Inferior parietal cortex (tissue), 1 donor: ENCODE results near the gene LINGO3.

Source experiments
- DNase-seq: peaks from one replicate; pipeline ENCODE4 v3.0.0-alpha.2; 2016; ENCODE audit errors: extremely low spot score

Gene LINGO3

DNA sequence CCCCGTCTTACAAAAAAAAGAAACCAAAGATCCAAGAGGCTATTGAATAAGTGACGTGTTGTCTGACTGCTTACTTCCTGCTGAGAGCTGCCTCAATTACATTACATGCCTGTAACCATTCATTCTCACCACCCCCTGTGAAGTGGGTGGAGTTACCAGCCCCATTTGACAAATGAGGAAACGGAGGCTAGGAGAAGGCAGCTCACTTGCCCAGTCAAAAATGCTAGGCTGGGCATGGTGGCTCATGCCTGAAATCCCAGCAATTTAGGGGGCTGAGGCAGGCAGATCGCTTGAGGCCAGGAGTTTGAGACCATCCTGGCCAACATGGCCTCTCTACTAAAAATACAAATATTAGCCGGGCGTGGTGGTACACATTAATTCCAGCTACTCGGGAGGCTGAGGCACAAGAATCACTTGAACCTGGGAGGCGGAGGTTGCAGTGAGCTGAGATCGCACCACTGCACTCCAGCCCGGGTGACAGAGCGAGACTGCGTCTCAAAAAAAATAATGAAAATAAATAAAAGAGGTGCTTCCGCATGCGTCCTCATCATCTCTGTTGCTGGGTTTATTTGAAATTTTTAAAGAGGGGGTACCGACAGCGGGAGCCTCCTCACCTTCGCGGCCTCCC, 19.9 kb upstream of the LINGO3 start:
- DNase-seq: no peak

DNA sequence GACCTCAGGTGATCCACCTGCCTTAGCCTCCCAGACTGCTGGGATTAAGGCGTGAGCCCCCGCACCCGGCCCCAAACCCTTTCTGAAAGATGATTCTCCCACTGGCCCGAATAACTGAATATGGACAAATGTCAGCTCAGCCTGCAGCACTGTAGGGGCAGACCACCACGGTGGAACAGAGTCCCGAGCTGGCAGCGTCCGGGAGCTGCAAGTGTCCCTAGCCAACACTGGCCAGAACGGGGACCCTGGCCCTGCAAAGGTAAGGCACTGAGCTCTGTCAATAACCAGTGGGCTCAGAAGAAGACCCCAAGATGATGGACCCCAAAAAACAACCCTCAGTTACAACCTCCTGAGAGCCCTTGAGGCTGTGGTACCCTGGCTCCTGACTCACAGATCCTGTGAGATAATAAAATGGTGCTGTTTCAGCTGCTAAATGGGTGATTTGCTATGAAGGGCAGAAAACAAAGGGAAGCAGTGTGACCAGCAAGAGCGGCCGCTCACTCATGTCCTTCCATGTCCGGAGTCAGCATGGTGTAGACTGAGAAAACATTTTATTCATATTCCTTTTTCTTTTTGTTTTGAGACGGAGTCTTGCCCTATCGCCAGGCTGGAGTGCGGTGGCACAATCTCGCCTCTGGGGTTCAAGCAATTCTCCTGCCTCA, 18.9 kb upstream of the LINGO3 start:
- no peak for DNase-seq

DNA sequence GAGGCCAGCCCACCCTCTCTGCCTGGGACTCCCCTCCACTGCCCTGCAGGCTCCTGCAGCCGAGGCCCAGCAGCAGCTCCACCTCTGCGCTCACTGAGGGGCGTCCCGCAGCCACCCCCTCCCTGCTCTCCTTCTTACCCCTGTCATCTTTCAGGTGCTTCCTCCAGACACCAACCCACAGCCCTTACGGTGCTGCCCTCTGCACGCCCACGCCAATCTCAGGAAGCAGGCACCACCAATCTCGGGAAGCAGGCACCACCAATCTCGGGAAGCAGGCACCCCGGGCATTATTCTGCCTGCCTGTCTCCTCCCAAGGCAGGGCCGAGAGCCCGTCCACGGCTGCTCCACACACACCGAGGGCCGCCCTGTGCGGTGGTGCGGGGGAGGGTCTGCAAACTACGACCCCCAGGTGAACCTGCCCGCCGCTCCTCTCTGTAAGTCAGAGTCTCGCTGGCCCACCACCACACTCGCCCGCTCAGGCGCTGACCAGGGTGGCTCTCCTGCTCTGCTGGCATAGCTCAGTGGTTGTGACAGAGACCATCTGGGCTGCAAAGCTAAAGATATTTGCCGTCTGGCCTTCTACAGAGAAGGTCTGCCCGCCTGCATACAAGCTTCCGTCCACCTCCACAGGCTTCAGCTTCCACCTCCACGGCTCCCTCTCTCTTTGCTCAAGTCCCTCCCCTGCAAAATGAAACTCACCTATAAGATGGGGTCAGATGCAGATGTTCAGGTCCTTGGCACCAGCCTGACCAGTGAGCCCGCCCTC, 17.5 kb upstream of the LINGO3 start:
- no peak for DNase-seq

- DNase-seq: no peak
These were observed 16.4 kb upstream of the LINGO3 start for GRCh38 chr19:2324220-2324948.

GRCh38 chr19:2323707-2324106, 15.8 kb upstream of the LINGO3 start:
- DNase-seq: no peak

- no peak for DNase-seq
These were observed 13.8 kb upstream of the LINGO3 start for GRCh38 chr19:2321565-2322283.

GRCh38 chr19:2320939-2321338, 13.0 kb upstream of the LINGO3 start:
- DNase-seq: no peak

DNA sequence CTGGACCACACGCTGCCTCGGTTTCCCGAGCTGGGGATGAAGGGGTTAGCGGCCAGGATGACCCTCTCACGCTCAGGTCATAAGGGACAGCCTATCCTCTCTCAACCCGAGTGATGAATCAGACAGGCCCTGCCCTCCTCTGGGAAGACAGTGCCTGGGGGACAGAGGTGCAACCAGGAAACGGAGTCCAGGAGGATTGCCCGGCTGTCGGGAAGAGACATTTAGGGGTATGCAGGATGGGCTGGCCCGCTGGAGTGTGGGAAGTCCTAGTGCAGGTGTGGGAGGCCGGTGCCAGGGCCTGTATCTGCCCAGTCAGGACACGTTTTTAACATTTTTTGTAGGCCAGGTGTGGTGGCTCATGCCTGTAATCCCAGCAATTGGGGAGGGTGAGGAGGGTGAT, 12.1 kb upstream of the LINGO3 start:
- DNase-seq: no peak

GRCh38 chr19:2319551-2319950, 11.6 kb upstream of the LINGO3 start:
- no peak for DNase-seq

DNA sequence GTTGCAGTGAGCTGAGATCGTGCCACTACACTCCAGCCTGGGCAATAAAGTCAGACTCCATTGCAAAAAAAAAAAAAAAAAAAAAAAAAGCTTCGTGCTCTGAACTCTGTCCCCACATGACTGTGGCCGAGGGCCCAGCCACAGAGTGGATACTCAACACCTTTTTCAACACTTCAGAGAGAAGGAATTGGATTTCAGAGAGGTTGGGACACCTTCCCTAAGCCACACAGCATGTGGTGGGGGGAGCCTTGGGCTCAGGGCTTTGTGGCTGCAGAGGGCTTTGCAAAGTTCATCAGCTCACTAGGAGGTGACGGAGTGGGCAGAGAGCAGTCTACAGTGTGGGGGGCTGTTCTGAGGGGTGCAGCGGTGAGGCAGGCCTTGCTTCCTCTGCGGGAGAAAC, 11.0 kb upstream of the LINGO3 start:
- no peak for DNase-seq

- no peak for DNase-seq
These were observed 9.8 kb upstream of the LINGO3 start for GRCh38 chr19:2317756-2318155.

DNA sequence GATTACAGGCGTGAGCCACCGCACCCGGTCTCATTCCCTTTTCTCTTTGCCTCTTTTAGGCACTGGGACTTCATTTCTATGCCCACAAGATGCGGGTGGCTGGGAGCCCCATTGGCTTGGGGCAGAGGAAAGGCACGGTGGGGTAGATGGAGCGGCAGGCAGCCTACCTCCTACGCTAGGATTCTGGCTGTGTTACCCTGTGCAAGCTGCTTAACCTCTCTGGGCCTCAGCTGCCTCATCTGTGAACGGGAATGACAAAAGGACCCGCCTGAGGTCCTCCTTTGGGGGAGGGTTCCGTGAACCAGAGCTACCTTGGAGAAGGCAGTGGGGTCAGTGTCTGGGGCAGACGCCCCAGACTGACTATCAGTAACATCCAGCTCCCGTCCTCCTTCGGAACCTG, 9.3 kb upstream of the LINGO3 start:
- DNase-seq: no peak

GRCh38 chr19:2315818-2316353, 7.9 kb upstream of the LINGO3 start:
- DNase-seq: peak; percentile 62

GRCh38 chr19:2315121-2315817, 7.3 kb upstream of the LINGO3 start:
- DNase-seq: no peak

DNA sequence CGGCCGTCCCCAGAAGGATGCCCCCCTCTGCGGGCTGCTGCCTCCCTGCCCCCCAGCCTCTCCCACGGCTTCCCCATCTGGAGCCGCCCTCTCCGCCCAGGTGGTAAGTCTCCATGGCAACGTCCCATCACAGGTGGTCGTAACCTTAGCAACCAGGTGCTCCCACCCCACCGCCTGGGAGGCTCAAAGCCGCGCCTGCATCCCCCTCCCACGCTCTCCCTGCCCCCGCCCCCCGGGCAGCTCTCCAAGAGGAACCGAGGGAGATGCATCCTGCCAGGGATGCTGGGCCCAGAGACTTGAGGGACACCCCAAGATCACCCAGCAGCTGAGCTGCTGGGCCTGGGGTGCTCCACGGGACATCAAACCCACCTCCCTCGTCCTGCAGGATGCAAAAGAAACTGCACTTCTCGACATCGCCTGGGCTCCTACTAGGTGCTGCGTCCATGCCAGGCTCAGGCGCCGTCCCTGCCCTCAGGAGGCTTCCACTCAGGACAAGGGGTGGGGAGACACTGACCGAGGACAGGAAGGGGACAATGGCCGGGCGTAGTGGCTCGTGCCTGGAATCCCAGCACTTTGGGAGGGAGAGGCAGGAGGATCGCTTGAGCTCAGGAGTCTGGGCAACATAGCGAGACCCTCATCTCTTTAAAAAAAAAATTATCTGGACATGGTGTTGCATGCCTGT, 5.0 kb upstream of the LINGO3 start:
- no peak for DNase-seq

DNA sequence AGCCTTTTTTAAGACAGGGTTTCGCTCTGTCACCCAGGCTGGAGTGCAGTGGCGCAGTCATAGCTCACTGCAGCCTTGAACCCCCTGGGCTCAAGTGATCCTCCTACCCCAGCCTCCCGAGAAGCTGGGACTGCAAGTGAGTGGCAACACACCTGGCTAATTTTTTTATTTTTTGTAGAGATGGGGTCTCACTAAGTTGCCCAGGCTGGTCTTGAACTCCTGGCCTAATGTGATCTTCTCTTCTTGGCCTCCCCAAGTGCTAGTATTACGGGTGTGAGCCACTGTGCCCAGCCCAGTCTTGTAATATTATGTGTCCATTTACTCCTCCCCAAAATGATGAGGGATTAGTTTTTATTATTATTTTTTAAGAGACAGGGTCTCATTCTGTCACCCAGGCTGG, 3.1 kb upstream of the LINGO3 start:
- no peak for DNase-seq

DNA sequence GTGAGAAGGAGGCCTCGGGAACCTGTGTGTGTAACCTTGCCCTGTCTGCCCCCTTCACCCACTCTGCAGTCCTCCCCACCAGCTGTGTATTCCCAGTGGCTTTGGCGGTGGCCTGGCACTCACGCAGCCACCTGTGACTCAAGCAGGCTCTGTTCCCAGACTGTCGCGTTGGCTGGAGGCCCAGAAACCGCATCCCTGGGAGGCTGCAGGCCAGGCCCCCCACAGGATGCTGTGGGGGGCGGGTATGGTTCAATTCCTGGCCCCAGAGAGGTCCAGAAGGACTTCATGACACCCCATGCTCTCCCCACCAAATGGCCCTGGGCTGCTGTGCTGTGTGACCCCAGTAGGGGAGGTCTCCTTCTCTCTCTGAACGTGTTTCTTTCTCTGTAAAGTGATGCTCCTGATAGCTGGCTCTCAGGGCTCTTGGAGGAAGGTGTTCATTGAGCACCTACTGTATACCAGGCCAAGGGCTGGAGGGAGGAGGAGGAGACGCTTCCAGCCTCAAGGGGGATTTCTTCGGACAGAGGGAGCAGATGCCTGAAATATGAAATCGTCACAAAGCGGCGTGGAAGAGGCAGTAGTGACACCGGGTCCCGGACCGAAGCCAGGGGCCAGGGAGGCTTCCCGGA, 1.9 kb upstream of the LINGO3 start:
- DNase-seq: no peak

- DNase-seq: no peak
These were observed 389 bp downstream of the LINGO3 start for GRCh38 chr19:2307518-2308012.

- no peak for DNase-seq
These were observed 983 bp downstream of the LINGO3 start for GRCh38 chr19:2306971-2307370.
